Neuronal stem cell (in vitro differentiated cells): ENCODE results near the gene LIMK2.
"Not testable (repeated sequence)": the region's sequence is repeated elsewhere in the genome, so short reads cannot be mapped to it uniquely, and the experiment has no call there.

Experiments used
- DNase-seq: peaks from one replicate; pipeline ENCODE4 v3.0.0-alpha.2; 2013; ENCODE audit warnings: low spot score
- H2AFZ ChIP-seq: one replicate; pipeline ENCODE4 v1.6.1; 2013; ENCODE audit warnings: mild to moderate bottlenecking, low read length, inconsistent platforms
- H2AK5ac ChIP-seq: 2 replicates; pipeline ENCODE4 v1.6.1; 2013; ENCODE audit warnings: low read depth, mild to moderate bottlenecking, inconsistent platforms, low read length, moderate library complexity, mixed read lengths
- H2BK120ac ChIP-seq: 2 replicates; pipeline ENCODE4 v1.6.1; 2013; ENCODE audit warnings: low read depth, mild to moderate bottlenecking, inconsistent platforms, low read length, moderate library complexity, mixed read lengths
- H2BK12ac ChIP-seq: one replicate; pipeline ENCODE4 v1.6.1; 2013; ENCODE audit warnings: low read length, inconsistent platforms
- H2BK15ac ChIP-seq: 2 replicates; pipeline ENCODE4 v1.6.1; 2013; ENCODE audit warnings: mild to moderate bottlenecking, low read length, inconsistent platforms, mixed read lengths
- H2BK5ac ChIP-seq: one replicate; pipeline ENCODE4 v1.6.1; 2013; ENCODE audit warnings: inconsistent platforms, mild to moderate bottlenecking, low read length, moderate library complexity
- H3K14ac ChIP-seq: one replicate; pipeline ENCODE4 v1.6.1; 2013; ENCODE audit warnings: low read length, inconsistent platforms
- H3K18ac ChIP-seq: 2 replicates; pipeline ENCODE4 v1.6.1; 2013; ENCODE audit warnings: low read length, inconsistent platforms
- H3K23ac ChIP-seq: 2 replicates; pipeline ENCODE4 v1.6.1; 2013; ENCODE audit warnings: low read depth, mild to moderate bottlenecking, mixed read lengths, low read length, inconsistent platforms; ENCODE audit not compliant: poor library complexity
- H3K27ac ChIP-seq: replicated peaks from 3 replicates; pipeline ENCODE4 v1.5.1; 2013; ENCODE audit warnings: low read length, inconsistent platforms
- H3K27me3 ChIP-seq, 3 experiments: 2 replicates each; pipeline ENCODE4 v1.6.1; 2013; ENCODE audit warnings: low read length in 3 of 3, mild to moderate bottlenecking in 2 of 3, inconsistent platforms in 1 of 3, low read depth in 1 of 3, mixed read lengths in 1 of 3, moderate library complexity in 1 of 3; ENCODE audit not compliant: control insufficient read depth in 3 of 3, insufficient read depth in 3 of 3
- H3K36me3 ChIP-seq, 2 donors: replicated peaks in 1 of 2; 2 replicates each; pipeline ENCODE4 v1.6.1; 2013; ENCODE audit warnings: low read length in 2 of 2; ENCODE audit not compliant: control insufficient read depth in 2 of 2, insufficient read depth in 2 of 2
- H3K4ac ChIP-seq: 2 replicates; pipeline ENCODE4 v1.6.1; 2013; ENCODE audit warnings: inconsistent platforms, mild to moderate bottlenecking, low read length, moderate library complexity
- H3K4me1 ChIP-seq, 2 donors: 1 replicate in 1 of 2; 2 replicates in 1 of 2; pipeline ENCODE4 v1.6.1; 2013; ENCODE audit warnings: low read length in 2 of 2, low read depth in 1 of 2; ENCODE audit not compliant: control insufficient read depth in 2 of 2, insufficient read depth in 1 of 2
- H3K4me2 ChIP-seq: one replicate; pipeline ENCODE4 v1.6.1; 2013; ENCODE audit warnings: mild to moderate bottlenecking, low read length, inconsistent platforms; ENCODE audit not compliant: insufficient read depth, poor library complexity, severe bottlenecking
- H3K4me3 ChIP-seq, 2 donors: 2 replicates each; pipeline ENCODE4 v1.5.1; 2013; ENCODE audit warnings: low read length in 2 of 2, mild to moderate bottlenecking in 2 of 2, inconsistent platforms in 1 of 2, moderate library complexity in 1 of 2
- H3K79me1 ChIP-seq: one replicate; pipeline ENCODE4 v1.6.1; 2013; ENCODE audit warnings: low read depth, mild to moderate bottlenecking, inconsistent platforms, low read length, moderate library complexity
- H3K9ac ChIP-seq: one replicate; pipeline ENCODE4 v1.6.1; 2013; ENCODE audit warnings: mild to moderate bottlenecking, low read depth, low read length, inconsistent platforms; ENCODE audit not compliant: poor library complexity
- H3K9me3 ChIP-seq, 2 donors: replicated peaks in 1 of 2; 2 replicates each; pipeline versions ENCODE3 to v1.6.1; 2013; ENCODE audit warnings: low read length in 2 of 2, mild to moderate bottlenecking in 2 of 2, inconsistent platforms in 1 of 2, low read depth in 1 of 2, mixed read lengths in 1 of 2, moderate library complexity in 1 of 2; ENCODE audit not compliant: control insufficient read depth in 2 of 2, insufficient read depth in 1 of 2
- H4K8ac ChIP-seq: one replicate; pipeline ENCODE4 v1.6.1; 2013; ENCODE audit warnings: low read depth, mild to moderate bottlenecking, inconsistent platforms, low read length, moderate library complexity
- H4K91ac ChIP-seq: one replicate; pipeline ENCODE4 v1.6.1; 2013; ENCODE audit warnings: low read length, low read depth, mild to moderate bottlenecking, inconsistent platforms; ENCODE audit not compliant: poor library complexity
- WGBS, 2 donors: extraction: QIAGEN DNeasy Blood & Tissue Kit; methylation state at CpG; one replicate each; pipeline ENCODE4 v1.1.7; 2013; ENCODE audit warnings: missing lambda C conversion rate in 2 of 2, mixed read lengths in 1 of 2; ENCODE audit not compliant: insufficient read length in 2 of 2, insufficient replicate concordance in 1 of 2; ENCODE audit errors: extremely low coverage in 2 of 2; 5-methylcytosine and 5-hydroxymethylcytosine counted together

LIMK2 gene

GRCh38 chr22:31244046-31244942, 32.2 kb downstream of the LIMK2 start:
- Histone ChIP-seq H3K4me2 (no peak overlapping the region), H3K79me1 (peaks cover 3% of the 10 kb centered on the region), H3K4me3 (no peak overlapping the region), H3K4me1 (peaks cover 16 to 26% of the 10 kb centered on the region in 2 donors), H3K23ac (no peak overlapping the region), H3K9ac (no peak overlapping the region), H3K18ac (no peak overlapping the region), H2BK5ac (no peak overlapping the region), H3K27ac (peak overlapping the region; percentile 33), H4K91ac (no peak overlapping the region), H3K14ac (no peak overlapping the region), H3K4ac (no peak overlapping the region), H3K9me3 (no peaks in the 10 kb centered on the region), H2BK120ac (no peak overlapping the region), H4K8ac (no peak overlapping the region), H3K27me3 (no peaks in the 10 kb centered on the region), H2BK15ac (no peak overlapping the region), H2AFZ (no peak overlapping the region), H2BK12ac (no peak overlapping the region), H2AK5ac (no peak overlapping the region), H3K36me3 (peaks cover 2 to 12% of the 10 kb centered on the region in 2 donors)
- DNase-seq: no peak
- no CpG with 5 or more reads among the region's 9 CpGs for WGBS, 2 donors

- no peak overlapping the region for H3K23ac ChIP-seq
- H3K18ac ChIP-seq: no peak overlapping the region
- H4K8ac ChIP-seq: no peak overlapping the region
- H2BK15ac ChIP-seq: no peak overlapping the region
- WGBS, 2 donors: no CpG with 5 or more reads among the region's 7 CpGs
- no peak overlapping the region for H3K27ac ChIP-seq
- no peak overlapping the region for H3K4ac ChIP-seq
- no peak overlapping the region for H2AFZ ChIP-seq
- H3K9ac ChIP-seq: no peak overlapping the region
- H3K14ac ChIP-seq: no peak overlapping the region
- H3K4me3 ChIP-seq: no peak overlapping the region
- no peak for DNase-seq
- peaks cover 16 to 28% of the 10 kb centered on the region in 2 donors for H3K4me1 ChIP-seq
- H3K9me3 ChIP-seq: no peaks in the 10 kb centered on the region
- peaks cover 2 to 9% of the 10 kb centered on the region in 2 donors for H3K36me3 ChIP-seq
- no peak overlapping the region for H3K4me2 ChIP-seq
- H2BK12ac ChIP-seq: no peak overlapping the region
- no peak overlapping the region for H2BK120ac ChIP-seq
- H3K79me1 ChIP-seq: peaks cover 3% of the 10 kb centered on the region
- H2BK5ac ChIP-seq: no peak overlapping the region
- no peak overlapping the region for H2AK5ac ChIP-seq
- no peak overlapping the region for H4K91ac ChIP-seq
- H3K27me3 ChIP-seq: no peaks in the 10 kb centered on the region
These were observed 32.9 kb downstream of the LIMK2 start for GRCh38 chr22:31244943-31245451.

- no CpG with 5 or more reads among the region's 12 CpGs for WGBS, 2 donors
- H3K36me3 ChIP-seq, H2AK5ac ChIP-seq, H2AFZ ChIP-seq, H3K9ac ChIP-seq, H4K91ac ChIP-seq, H3K4ac ChIP-seq, H3K4me3 ChIP-seq, H3K27me3 ChIP-seq, H3K23ac ChIP-seq, DNase-seq, H3K14ac ChIP-seq, H2BK15ac ChIP-seq, H2BK120ac ChIP-seq, H2BK12ac ChIP-seq, H3K18ac ChIP-seq, H2BK5ac ChIP-seq, H3K4me2 ChIP-seq, H4K8ac ChIP-seq, H3K79me1 ChIP-seq, H3K9me3 ChIP-seq, H3K27ac ChIP-seq: not testable (repeated sequence)
- peaks cover 16 to 31% of the 10 kb centered on the region in 2 donors for H3K4me1 ChIP-seq
These were observed 33.9 kb downstream of the LIMK2 start for GRCh38 chr22:31245998-31246397.

- H3K9ac ChIP-seq: peak overlapping the region; percentile 45
- no peak overlapping the region for H2BK5ac ChIP-seq
- no peak overlapping the region for H4K91ac ChIP-seq
- H3K36me3 ChIP-seq: peaks cover 0 to 4% of the 10 kb centered on the region in 2 donors
- peaks cover 16 to 28% of the 10 kb centered on the region in 2 donors for H3K4me1 ChIP-seq
- H4K8ac ChIP-seq: no peak overlapping the region
- H2AK5ac ChIP-seq: no peak overlapping the region
- H3K18ac ChIP-seq: no peak overlapping the region
- peaks cover 4% of the 10 kb centered on the region for H3K79me1 ChIP-seq
- no peak overlapping the region for H2BK12ac ChIP-seq
- H3K14ac ChIP-seq: no peak overlapping the region
- no peak overlapping the region for H3K4ac ChIP-seq
- H3K9me3 ChIP-seq: no peaks in the 10 kb centered on the region
- no peak overlapping the region for H3K4me3 ChIP-seq
- no peak overlapping the region for H2BK15ac ChIP-seq
- no peaks in the 10 kb centered on the region for H3K27me3 ChIP-seq
- no peak overlapping the region for H2AFZ ChIP-seq
- H3K4me2 ChIP-seq: no peak overlapping the region
- DNase-seq: no peak
- no CpG with 5 or more reads among the region's 2 CpGs for WGBS, 2 donors
- no peak overlapping the region for H3K23ac ChIP-seq
- no peak overlapping the region for H2BK120ac ChIP-seq
- H3K27ac ChIP-seq: peak overlapping the region; percentile 23
These were observed 34.6 kb downstream of the LIMK2 start for GRCh38 chr22:31246687-31247086.
